Spleen (tissue), 7 donors: ENCODE results near the gene SLC10A2.

ENCODE experiments used
- POLR2A ChIP-seq, 3 donors: fragments of 450-650 bp; IDR thresholded peaks; one replicate each; pipeline ENCODE4 v1.5.1; 2017; ENCODE audit warnings: antibody characterized with exemption in 3 of 3, mild to moderate bottlenecking in 1 of 3
- POLR2AphosphoS5 ChIP-seq, 3 donors: sonication (generic); formaldehyde crosslinking; IDR thresholded peaks; one replicate each; pipeline ENCODE4 v1.5.1; 2017; ENCODE audit warnings: antibody characterized with exemption in 3 of 3
- TF ChIP-seq, protein P1 (sequence below), 11 experiments: fragments of 200-600 bp in 7 of 11; fragments of 450-650 bp in 4 of 11; sonication (generic) in 4 of 11; IDR thresholded peaks in 8 of 11; conservative IDR thresholded peaks in 3 of 11; 1 replicate in 7 of 11; 2 replicates in 4 of 11; pipeline versions ENCODE4 v1.4.0 to v1.8.0; 2016 to 2021; ENCODE audit warnings: antibody characterized with exemption in 11 of 11, inconsistent platforms in 4 of 11, mild to moderate bottlenecking in 1 of 11
- donor health status: DM: no; HTN: no; CAD: no; lungs with moderate emphysema.
- donor health status: DM: no; HTN: no; CAD: no.
- donor health status: DM: no; HTN: no; CAD: no.

DNA sequence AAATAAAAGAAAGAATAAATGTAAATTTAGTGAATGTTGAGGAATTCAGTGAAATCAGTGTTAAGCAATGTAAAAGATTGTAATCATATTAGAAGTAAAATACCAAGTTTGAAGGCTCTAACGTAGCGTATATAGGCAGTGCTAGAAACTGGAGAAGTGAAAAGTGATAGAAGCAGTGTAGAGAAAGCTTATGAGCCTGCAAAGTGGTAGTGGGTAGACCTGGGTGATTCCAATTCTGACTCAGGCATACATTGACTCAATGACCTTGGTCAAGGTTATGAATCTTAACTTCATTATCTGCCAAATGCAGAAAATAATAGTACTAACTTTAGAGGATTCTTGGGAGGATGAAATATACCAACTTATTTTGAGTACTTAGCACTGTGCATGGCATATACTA lies 4.1 kb downstream of the SLC10A2 start:
- TF ChIP-seq, protein P1, sequence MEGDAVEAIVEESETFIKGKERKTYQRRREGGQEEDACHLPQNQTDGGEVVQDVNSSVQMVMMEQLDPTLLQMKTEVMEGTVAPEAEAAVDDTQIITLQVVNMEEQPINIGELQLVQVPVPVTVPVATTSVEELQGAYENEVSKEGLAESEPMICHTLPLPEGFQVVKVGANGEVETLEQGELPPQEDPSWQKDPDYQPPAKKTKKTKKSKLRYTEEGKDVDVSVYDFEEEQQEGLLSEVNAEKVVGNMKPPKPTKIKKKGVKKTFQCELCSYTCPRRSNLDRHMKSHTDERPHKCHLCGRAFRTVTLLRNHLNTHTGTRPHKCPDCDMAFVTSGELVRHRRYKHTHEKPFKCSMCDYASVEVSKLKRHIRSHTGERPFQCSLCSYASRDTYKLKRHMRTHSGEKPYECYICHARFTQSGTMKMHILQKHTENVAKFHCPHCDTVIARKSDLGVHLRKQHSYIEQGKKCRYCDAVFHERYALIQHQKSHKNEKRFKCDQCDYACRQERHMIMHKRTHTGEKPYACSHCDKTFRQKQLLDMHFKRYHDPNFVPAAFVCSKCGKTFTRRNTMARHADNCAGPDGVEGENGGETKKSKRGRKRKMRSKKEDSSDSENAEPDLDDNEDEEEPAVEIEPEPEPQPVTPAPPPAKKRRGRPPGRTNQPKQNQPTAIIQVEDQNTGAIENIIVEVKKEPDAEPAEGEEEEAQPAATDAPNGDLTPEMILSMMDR (IDR thresholded peaks at IDR 0.05 in 8 of 11, conservative IDR thresholded peaks at IDR 0.05 in 3 of 11), result no peak
- no peak for TF ChIP-seq POLR2AphosphoS5 (IDR thresholded peaks at IDR 0.05)
- no peak for TF ChIP-seq POLR2A (IDR thresholded peaks at IDR 0.05)
